ENCODE data around the gene ACOXL. TPM values are rescaled to one million over a fixed set of nuclear protein-coding genes. Genes with fewer than 3 reads are reported as not detected.

Gene ACOXL
- not detected in 5 replicates for total RNA-seq (2022; extraction: Qiagen RNA extraction; ENCODE audit: low read depth)

DNA sequence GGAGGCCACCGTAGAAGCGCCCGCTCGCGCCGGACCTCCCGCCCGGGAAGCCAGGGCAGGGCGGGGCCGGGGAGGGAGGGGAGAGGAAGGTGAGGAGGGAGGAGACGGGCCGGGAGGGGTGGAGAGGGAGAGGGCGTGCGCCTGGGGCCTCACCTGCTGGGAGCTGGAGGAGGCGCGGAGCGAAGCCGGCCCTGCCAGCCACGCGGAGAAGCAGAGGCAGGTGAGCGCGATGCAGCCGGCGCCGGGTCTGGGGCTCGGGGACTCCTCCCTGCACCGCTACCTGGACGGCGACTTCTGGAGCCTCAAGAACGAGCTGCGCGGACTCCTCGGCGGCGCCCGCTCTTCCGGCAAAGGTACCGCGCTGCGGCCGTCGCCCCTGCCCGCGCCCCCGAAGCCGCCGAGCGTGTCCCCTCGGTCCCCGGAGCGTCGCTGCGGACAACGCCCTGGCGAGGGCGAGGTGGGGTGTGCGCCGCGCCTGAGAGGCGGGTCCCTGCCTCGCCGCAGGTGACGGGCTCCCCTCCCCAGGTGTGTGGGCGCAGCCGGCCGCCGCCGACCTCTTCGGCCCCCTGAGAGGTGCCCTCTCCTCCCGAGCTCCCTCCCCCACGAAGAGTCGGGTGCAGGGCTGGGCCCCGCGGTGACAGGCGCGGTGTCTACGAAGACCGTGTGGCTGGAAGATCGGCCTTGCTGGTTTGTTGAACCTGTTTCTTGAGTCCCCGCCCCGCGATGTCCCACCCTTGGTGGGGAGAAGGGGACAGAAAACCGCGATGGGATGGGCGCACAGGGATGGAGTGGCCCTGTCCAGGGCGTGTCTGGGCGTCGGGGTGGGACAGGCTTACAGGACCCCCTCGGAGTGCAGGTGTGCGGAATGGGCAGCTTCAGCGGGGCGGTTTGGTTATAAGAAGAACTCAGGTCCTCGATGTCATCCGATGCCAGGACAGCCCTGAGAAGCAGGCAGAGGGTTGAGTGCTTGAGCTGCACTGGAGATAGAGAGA, at the start of gene ACOXL:
TSS of gene ACOXL (plus strand) at position 152 of the 992 bp plus-strand sequence. CDS start 35,817 bp downstream, outside the sequence.

DNA sequence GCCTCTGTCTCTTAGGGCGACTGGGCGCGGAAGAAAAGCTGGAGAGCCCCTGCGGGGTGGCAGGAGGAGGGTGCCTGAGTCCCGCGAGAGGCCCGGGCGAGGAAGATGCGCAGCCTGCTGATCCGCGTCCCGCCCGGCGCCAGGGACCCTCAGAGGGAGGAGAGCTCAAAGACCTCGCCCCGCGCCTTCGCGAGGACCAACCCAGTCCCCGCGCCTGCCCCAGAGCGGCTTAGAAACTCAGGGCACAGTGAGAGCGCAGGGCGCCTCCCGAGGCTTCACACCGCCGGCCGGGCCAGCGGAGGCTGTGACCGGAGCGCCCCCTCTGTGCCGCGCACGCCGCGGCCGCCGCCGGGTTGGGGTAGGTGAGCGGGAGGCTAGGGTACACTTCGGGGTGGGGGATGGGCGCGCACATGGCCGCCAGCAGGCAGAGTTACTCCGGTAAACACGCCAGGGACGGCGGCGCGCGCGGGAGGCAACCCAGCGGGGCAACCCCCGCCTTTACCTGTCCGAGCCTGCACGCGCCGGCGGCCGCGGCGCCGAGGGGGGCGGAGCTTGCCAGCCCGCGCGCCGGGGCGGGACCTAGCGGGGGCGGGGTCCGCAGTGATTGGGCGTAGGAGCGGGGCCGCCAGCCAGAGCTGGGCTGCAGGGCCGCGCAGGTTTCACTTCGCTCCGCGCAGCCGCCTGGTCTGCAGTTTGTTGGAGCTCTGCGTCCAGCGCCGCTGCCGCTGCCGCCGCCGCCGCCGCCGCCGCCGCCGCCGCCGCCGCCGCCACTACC, 388.1 kb downstream of the ACOXL start, which contains the start of gene BCL2L11:
TSS of gene BCL2L11 (plus strand) at position 662 of the 775 bp plus-strand sequence. CDS start 2,832 bp downstream, outside the sequence.

Other genes with a start within 250 kb of the ACOXL start
- gene RGPD6, start 155.4 kb upstream of the ACOXL start, total RNA-seq (2022; extraction: Qiagen RNA extraction; ENCODE audit: low read depth) = 5.1 to 12.4 TPM (median 9.1 TPM) in 5 replicates
- 36.1 to 46.7 TPM (median 41.3 TPM) in 5 replicates for gene BUB1, start 54.5 kb upstream of the ACOXL start, total RNA-seq (2022; extraction: Qiagen RNA extraction; ENCODE audit: low read depth)

All from A549 treated with GW870086 at 1 μM for 4 hours (cell line).